Stimulated activated CD8-positive, alpha-beta memory T cell treated with anti-CD3 and anti-CD28 coated beads, Interleukin-4, amount 100 ng/mL, for 48 hours (primary cell): ENCODE data around the gene PPIF.
"Not testable (repeated sequence)": the region's sequence is repeated elsewhere in the genome, so short reads cannot be mapped to it uniquely, and the experiment has no call there.

Experiments
- DNase-seq: peaks from one replicate; pipeline ENCODE4 v3.0.0-alpha.2; 2020

Gene PPIF

DNA sequence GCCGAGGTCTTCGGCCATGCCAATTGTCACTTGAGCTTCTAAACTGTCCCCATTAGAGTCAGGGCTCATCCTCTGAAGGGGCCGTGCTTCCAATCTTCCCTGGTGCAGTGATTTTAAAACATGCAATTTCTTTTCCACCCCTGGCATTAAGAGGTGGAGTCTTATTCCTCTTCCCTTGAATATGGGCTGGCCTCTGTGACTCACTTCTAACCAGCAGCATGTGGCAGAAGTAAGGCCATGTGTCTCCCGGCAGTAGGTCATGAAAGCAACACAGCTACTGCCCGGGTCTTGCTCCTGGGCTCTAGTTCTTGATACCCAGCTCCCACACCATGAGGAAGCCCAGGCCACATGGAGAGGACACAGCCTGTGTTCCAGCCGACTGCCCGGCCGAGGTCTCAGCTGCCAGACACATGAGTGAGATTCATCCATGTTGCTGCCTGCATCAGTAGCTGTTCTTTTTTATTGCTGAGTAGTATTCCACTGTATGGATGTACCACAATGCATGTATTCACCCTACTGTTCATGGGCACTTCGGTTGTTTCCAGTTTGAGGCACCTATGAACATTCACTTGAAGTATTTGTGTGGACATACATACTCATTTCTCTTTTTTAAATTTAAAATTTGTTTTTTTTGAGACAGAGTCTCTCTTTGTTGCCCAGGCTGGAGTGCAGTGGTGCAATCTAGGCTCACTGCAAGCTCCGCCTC is 14.5 kb upstream of the PPIF start:
- not testable (repeated sequence) for DNase-seq

- no peak for DNase-seq
Observed at GRCh38 chr10:79333513-79333912, 13.8 kb upstream of the PPIF start.

- no peak for DNase-seq
Observed at GRCh38 chr10:79334573-79334972, 12.7 kb upstream of the PPIF start.

DNA sequence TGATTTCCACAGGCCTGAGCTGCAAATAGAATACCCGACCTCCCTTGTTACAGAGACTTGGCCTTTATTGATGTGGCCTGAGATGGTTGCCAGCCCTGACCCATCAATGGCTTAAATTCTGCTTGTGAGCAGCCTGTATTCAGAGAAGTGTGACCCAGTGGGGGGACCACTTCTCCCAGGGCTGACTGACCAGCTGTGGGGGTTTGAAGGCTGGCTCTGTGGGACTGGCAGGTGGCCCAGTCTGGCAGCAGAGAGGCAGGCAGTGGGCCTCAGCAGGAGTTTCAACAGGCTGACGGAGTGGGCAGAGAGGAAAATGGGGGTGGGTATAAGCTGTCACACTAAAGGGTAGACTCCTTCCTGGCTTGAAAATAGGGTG is 12.2 kb upstream of the PPIF start:
- no peak for DNase-seq

DNA sequence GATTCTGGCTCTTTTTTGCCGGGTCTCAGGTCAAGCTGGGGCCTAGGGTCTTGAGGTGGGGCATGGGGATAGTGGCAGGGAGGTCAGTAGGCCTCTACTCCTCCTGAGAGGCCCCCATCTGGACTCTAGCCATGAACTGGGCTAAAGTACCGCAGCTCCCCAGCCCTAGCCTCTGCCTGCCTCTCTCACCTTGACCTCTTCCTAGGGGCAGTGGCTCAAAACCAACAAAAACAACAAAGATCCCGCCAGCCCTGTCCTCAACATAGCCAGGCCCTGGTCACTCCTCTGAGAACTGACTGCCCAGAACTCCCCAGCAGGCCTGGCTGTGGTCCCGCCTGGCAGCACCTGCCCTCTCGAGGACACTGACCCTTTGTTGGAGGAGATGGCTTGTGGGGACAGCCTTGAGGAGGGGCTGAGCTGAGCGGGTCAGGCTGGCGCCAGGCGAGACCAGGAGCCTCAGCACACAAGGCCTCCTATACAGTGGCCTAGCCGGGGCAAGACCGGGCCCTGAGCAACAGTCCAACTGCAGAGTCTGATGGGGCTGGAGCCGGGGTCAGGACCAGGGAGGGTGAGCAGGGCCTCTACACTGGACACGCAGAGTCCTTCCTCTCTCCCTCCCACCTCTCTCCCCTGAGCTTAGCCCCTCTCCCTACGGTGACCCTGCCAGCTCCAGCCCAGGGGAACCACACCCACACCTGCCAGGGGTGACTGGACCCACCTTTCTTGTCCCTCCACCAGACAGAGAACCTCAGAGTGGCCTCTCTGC is 11.6 kb upstream of the PPIF start:
- DNase-seq: no peak

DNA sequence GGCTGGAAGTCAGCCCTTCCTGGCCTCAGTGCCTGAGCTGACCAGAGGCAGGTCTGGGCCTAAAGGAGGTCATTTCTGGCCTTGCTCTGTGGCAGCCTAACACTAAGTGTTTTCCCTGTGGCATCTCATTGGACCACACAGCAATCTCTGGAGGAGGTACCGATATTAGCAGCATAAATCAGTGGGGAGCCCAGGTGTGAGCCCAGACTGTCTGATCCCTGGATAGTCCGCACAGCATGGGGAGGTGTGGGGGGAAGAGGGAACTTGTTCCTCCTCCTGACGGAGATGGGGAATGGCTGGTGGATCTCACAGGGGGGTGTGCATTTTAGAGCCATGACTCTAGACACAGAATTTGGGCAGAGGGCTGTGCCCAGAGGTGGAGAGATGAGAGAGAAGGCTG is 11.0 kb upstream of the PPIF start:
- no peak for DNase-seq

GRCh38 chr10:79336739-79337138 is 10.5 kb upstream of the PPIF start:
- DNase-seq: no peak

GRCh38 chr10:79337783-79338469 is 9.3 kb upstream of the PPIF start:
- not testable (repeated sequence) for DNase-seq

GRCh38 chr10:79339266-79339665 is 8.0 kb upstream of the PPIF start:
- no peak for DNase-seq

GRCh38 chr10:79340646-79341244 is 6.5 kb upstream of the PPIF start:
- no peak for DNase-seq

DNA sequence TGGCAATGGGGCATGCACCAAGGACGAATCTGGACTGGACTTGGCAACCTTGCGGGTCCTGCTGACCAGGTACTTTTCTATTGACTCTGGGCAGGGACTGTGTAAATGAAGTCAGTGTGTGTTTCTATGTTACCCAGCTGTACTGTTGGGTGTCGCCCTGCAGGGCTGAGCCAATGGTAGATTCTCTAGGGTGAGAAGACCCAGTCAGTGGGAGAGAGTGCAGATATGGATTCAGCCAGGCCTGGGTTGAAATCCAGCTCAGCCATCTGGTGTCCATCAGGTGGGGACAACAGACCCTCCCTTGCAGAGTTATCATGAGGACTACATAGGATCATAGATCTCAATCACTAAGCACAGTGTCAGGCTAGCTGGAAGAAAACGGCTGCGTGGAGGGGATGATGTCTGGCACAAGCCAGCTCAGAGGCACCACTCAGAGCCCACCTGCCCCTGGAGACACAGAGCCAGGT is 4.9 kb upstream of the PPIF start:
- peak; percentile 14 for DNase-seq

GRCh38 chr10:79342811-79343561 is 4.3 kb upstream of the PPIF start:
- DNase-seq: peak; percentile 16

DNA sequence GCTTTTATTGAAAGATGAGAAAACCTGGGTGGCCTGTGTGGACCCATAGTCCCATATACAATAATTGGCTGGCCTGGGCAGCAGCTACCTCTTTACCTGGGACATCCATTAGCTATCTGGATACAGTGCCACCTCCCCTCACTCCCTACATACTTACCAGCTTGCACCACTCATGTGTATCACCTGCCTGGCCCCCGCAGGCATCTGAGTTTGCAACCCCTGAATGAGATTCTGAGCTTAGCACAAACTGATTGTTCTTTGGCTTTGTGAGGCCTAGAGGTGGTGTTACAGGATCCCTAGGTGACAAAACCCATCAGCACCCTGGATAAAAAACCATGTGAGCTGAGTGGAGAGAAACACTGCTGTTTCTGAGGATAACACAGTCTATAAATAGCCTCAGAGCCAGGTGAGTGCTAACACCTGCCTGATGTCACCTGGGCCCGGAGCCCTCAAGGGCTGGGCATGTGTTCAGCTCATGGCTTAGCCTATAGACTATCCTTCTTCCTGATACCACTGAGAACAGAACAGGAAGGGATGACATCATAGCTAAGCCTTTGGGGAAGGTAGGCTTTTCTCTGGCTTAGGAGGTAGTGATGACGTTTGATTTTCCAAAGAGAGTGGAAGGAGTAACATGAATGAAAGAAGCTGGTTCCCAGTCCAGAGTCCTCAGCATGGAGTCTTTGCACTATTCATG is 2.6 kb upstream of the PPIF start:
- DNase-seq: no peak

GRCh38 chr10:79345241-79346011 is 1.8 kb upstream of the PPIF start:
- DNase-seq: no peak

- no peak for DNase-seq
Observed at GRCh38 chr10:79346012-79346340, 1.3 kb upstream of the PPIF start.

GRCh38 chr10:79346388-79347225 is 662 bp upstream of the PPIF start:
- DNase-seq: no peak

DNA sequence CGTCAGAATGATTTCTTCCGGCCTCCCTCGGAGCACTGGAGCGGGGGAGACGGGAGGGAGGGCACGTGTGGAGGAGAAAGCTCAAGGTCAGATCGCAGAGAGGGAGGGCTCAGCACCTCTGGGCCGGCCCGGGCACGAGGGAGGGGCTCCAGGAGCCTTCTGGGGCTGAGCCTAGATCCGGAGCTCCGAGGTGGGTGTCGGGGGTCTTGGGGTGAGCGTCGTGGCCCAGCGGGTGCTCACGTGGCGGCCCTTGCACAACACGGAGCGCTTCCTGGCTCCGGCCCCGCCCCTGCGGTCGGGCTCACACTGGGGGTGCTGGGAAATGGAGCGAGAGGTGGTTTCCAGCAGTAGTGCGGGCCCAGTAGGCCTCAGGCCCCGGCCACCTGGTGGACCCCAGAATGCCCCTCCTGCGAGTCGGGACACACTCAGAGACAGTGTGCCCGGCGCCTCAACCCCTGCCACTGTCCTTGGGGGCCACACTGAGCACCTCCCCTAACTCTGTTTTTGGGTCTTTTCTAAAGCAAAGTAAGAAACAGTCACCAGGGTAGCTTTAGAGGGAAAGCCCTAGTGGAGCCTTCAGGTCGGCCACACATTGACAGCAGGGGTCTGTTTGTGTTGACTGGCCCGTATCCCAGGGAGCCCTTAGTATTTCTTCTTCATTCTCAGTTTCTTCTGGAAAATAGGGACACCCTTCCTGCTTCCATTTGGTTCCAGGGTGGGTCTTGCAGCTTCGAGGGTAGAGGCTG is 798 bp downstream of the PPIF start:
- peak; percentile 84 for DNase-seq

DNA sequence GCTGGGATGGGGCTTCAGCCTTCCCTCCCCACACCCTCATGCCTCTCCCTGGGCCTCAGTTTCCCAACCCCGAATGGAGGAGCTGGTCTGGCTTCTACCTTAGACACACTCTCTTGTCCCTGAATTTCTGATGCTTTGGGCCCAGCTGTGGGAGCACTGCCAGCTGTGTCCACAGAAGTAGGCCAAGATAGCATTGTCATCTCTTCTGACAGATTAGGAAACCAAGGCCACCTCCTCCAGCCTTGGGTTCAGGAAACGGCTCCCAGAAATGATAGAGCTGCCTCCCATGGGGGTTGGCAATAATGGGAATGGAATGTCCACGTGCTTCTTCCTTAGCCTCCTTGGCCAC is 1.3 kb downstream of the PPIF start:
- DNase-seq: no peak

GRCh38 chr10:79349072-79349491 is 1.8 kb downstream of the PPIF start:
- DNase-seq: no peak
